ENCODE results near the gene UBE2U.
"Not testable (repeated sequence)": the region's sequence is repeated elsewhere in the genome, so short reads cannot be mapped to it uniquely, and the experiment has no call there.

UBE2U gene

GRCh38 chr1:64241069-64241468 is 37.6 kb downstream of the UBE2U start:
- no peak for DNase-seq

- DNase-seq: no peak
Measured at GRCh38 chr1:64242895-64243756, 39.7 kb downstream of the UBE2U start.

- DNase-seq: no peak
Measured at GRCh38 chr1:64243757-64244080, 40.3 kb downstream of the UBE2U start.

GRCh38 chr1:64245495-64245894 is 42.1 kb downstream of the UBE2U start:
- no peak for DNase-seq

GRCh38 chr1:64246294-64246917 is 43.0 kb downstream of the UBE2U start:
- DNase-seq: no peak

GRCh38 chr1:64248065-64248464 is 44.6 kb downstream of the UBE2U start:
- DNase-seq: no peak

- DNase-seq: not testable (repeated sequence)
Measured at GRCh38 chr1:64250472-64250871, 47.0 kb downstream of the UBE2U start.

GRCh38 chr1:64251971-64252370 is 48.5 kb downstream of the UBE2U start:
- no peak for DNase-seq

GRCh38 chr1:64257233-64257632 is 53.8 kb downstream of the UBE2U start:
- not testable (repeated sequence) for DNase-seq

- not testable (repeated sequence) for DNase-seq
Measured at GRCh38 chr1:64258444-64258843, 55.0 kb downstream of the UBE2U start.

- no peak for DNase-seq
Measured at GRCh38 chr1:64263335-64263734, 59.9 kb downstream of the UBE2U start.

GRCh38 chr1:64263856-64264255 is 60.4 kb downstream of the UBE2U start:
- no peak for DNase-seq

- DNase-seq: no peak
Measured at GRCh38 chr1:64265141-64265540, 61.7 kb downstream of the UBE2U start.

- DNase-seq: no peak
Measured at GRCh38 chr1:64266991-64267390, 63.6 kb downstream of the UBE2U start.

GRCh38 chr1:64268653-64269557 is 65.5 kb downstream of the UBE2U start:
- peak; percentile 70 for DNase-seq

- DNase-seq: no peak
Measured at GRCh38 chr1:64269558-64269884, 66.1 kb downstream of the UBE2U start.

- no peak for DNase-seq
Measured at GRCh38 chr1:64280001-64280400, 76.6 kb downstream of the UBE2U start.

- DNase-seq: peak; percentile 57
Measured at GRCh38 chr1:64282351-64282750, 78.9 kb downstream of the UBE2U start.

- no peak for DNase-seq
Measured at GRCh38 chr1:64287071-64287470, 83.6 kb downstream of the UBE2U start.

GRCh38 chr1:64290420-64290819 is 87.0 kb downstream of the UBE2U start:
- DNase-seq: no peak

GRCh38 chr1:64291931-64292330 is 88.5 kb downstream of the UBE2U start:
- no peak for DNase-seq

GRCh38 chr1:64292399-64292798 is 89.0 kb downstream of the UBE2U start:
- DNase-seq: no peak

GRCh38 chr1:64293820-64294219 is 90.4 kb downstream of the UBE2U start:
- no peak for DNase-seq

- no peak for DNase-seq
Measured at GRCh38 chr1:64295136-64295535, 91.7 kb downstream of the UBE2U start.
